Smooth muscle cell (in vitro differentiated cells): ENCODE results near the gene STAMBPL1. TPM values are rescaled to one million over a fixed set of nuclear protein-coding genes. Genes with fewer than 3 reads are reported as not detected.

Experiments
- DNase-seq: peaks from one replicate; lab custom pipeline; 2025; ENCODE audit not compliant: unreplicated experiment; lab: John Stamatoyannopoulos, UW
- H2AFZ ChIP-seq: fragments of 200-600 bp; sonication (generic); 2 replicates; pipeline ENCODE4 v1.6.0; 2016; ENCODE audit warnings: antibody characterized with exemption, low read depth, mild to moderate bottlenecking
- H3F3A ChIP-seq: fragments of 200-600 bp; sonication (generic); 2 replicates; pipeline ENCODE4 v1.6.0; 2017; ENCODE audit warnings: antibody characterized with exemption, low read depth
- H3K27ac ChIP-seq: fragments of 200-600 bp; sonication (generic); 2 replicates; pipeline ENCODE4 v1.5.1; 2016; ENCODE audit warnings: low read depth, mild to moderate bottlenecking
- H3K27me3 ChIP-seq: fragments of 200-600 bp; sonication (generic); 2 replicates; pipeline ENCODE4 v1.6.1; 2016; ENCODE audit warnings: low read depth, mild to moderate bottlenecking
- H3K36me3 ChIP-seq: fragments of 200-600 bp; sonication (generic); 2 replicates; pipeline ENCODE4 v1.5.1; 2016; ENCODE audit warnings: low read depth
- H3K4me1 ChIP-seq: fragments of 200-600 bp; sonication (generic); 2 replicates; pipeline ENCODE4 v1.5.1; 2016; ENCODE audit warnings: low read depth
- H3K4me2 ChIP-seq: fragments of 200-600 bp; sonication (generic); 2 replicates; pipeline ENCODE4 v1.6.0; 2016; ENCODE audit warnings: mild to moderate bottlenecking
- H3K4me3 ChIP-seq: fragments of 200-600 bp; sonication (generic); 2 replicates; pipeline ENCODE4 v1.5.1; 2016; ENCODE audit warnings: mild to moderate bottlenecking
- H3K79me2 ChIP-seq: fragments of 200-600 bp; sonication (generic); 2 replicates; pipeline ENCODE4 v1.6.0; 2016; ENCODE audit warnings: low read depth, mild to moderate bottlenecking
- H3K9ac ChIP-seq: fragments of 200-600 bp; sonication (generic); 2 replicates; pipeline ENCODE4 v1.6.0; 2016; ENCODE audit warnings: low read depth
- H3K9me3 ChIP-seq: fragments of 200-600 bp; sonication (generic); replicated peaks from 2 replicates; pipeline ENCODE4 v1.5.1; 2016; ENCODE audit warnings: low read depth
- H4K20me1 ChIP-seq: fragments of 200-600 bp; sonication (generic); 2 replicates; pipeline ENCODE4 v1.6.0; 2016; ENCODE audit warnings: low read depth
- CTCF ChIP-seq: fragments of 200-600 bp; sonication (generic); IDR thresholded peaks from 2 replicates; pipeline ENCODE4 v1.5.1; 2017; ENCODE audit warnings: borderline replicate concordance, mild to moderate bottlenecking, antibody characterized with exemption; ENCODE audit not compliant: insufficient read depth, poor library complexity, severe bottlenecking
- WGBS: methylation state at CpG from one replicate; pipeline ENCODE4 v1.1.7; 2016; ENCODE audit warnings: low lambda C conversion rate; 5-methylcytosine and 5-hydroxymethylcytosine counted together
- polyA plus RNA-seq: library from polyadenylated mRNA; unstranded; fragments of >200 nt; fragmentation: Nextera tagmentation; extraction: Ambion mirVana; gene quantifications from 2 replicates; pipeline ENCODE4 v1.2.1, GENCODE V29; 2016
- total RNA-seq: library from RNA; depleted of rRNA; stranded (reverse); fragments of >200 nt; gene quantifications from 2 replicates; pipeline ENCODE4 v1.2.3, GENCODE V29; 2014

The STAMBPL1 gene
- total and polyA plus RNA-seq, 2 experiments from 2014 or later: 0.49 to 1.2 TPM

GRCh38 chr10:88913127-88913526 lies 33.1 kb downstream of the STAMBPL1 start:
- Histone ChIP-seq H3K4me1 (no peaks in the 10 kb centered on the region), H3K4me3 (no peak overlapping the region), H3K27ac (no peak overlapping the region), H3K9ac (no peak overlapping the region), H3K4me2 (peak overlapping the region; percentile 21), H3F3A (no peaks in the 10 kb centered on the region), H3K9me3 (no peaks in the 10 kb centered on the region), H3K79me2 (no peaks in the 10 kb centered on the region), H3K36me3 (no peaks in the 10 kb centered on the region), H3K27me3 (peaks cover 9% of the 10 kb centered on the region), H4K20me1 (no peaks in the 10 kb centered on the region), H2AFZ (no peak overlapping the region)
- WGBS: 59% methylated on average over 9 of the region's 9 CpGs
- no peak for DNase-seq
- no peak for TF ChIP-seq CTCF

GRCh38 chr10:88913788-88914187 lies 33.7 kb downstream of the STAMBPL1 start:
- TF ChIP-seq CTCF: no peak
- Histone ChIP-seq H3K4me2 (no peak overlapping the region), H2AFZ (no peak overlapping the region), H3K27ac (no peak overlapping the region), H3K36me3 (no peaks in the 10 kb centered on the region), H3K9me3 (no peaks in the 10 kb centered on the region), H3F3A (no peaks in the 10 kb centered on the region), H4K20me1 (no peaks in the 10 kb centered on the region), H3K4me3 (no peak overlapping the region), H3K27me3 (peaks cover 5% of the 10 kb centered on the region), H3K4me1 (no peaks in the 10 kb centered on the region), H3K79me2 (no peaks in the 10 kb centered on the region), H3K9ac (no peak overlapping the region)
- no peak for DNase-seq
- 64% methylated on average over 5 of the region's 5 CpGs for WGBS

GRCh38 chr10:88915781-88916180 lies 35.7 kb downstream of the STAMBPL1 start:
- WGBS: 5% methylated on average over 2 of the region's 2 CpGs
- no peak overlapping the region for H3K9ac ChIP-seq

More at GRCh38 chr10:88915781-88916180, 35.7 kb downstream of the STAMBPL1 start:
- Histone ChIP-seq H3K27me3 (peaks cover 6% of the 10 kb centered on the region), H3K4me1 (no peaks in the 10 kb centered on the region), H2AFZ (no peak overlapping the region), H3K36me3 (no peaks in the 10 kb centered on the region), H3F3A (no peaks in the 10 kb centered on the region), H3K4me3 (no peak overlapping the region), H3K9me3 (no peaks in the 10 kb centered on the region), H3K4me2 (no peak overlapping the region), H3K79me2 (no peaks in the 10 kb centered on the region), H4K20me1 (no peaks in the 10 kb centered on the region), H3K27ac (no peak overlapping the region)
- TF ChIP-seq CTCF: no peak
- no peak for DNase-seq
